Heart left ventricle (tissue), 16 donors: ENCODE results near the gene TXNDC8. TPM values are rescaled to one million over a fixed set of nuclear protein-coding genes. Genes with fewer than 3 reads are reported as not detected.
A peak's percentile ranks its signal among the peaks of the same experiment; 100 is the strongest.

Experiments
- ATAC-seq, 4 donors: fragments of 200-7000 bp; cut with Tn5 transposase; one replicate each; pipeline ENCODE4 v1.9.1; 2020 to 2022; ENCODE audit warnings: moderate library complexity in 4 of 4, mild to moderate bottlenecking in 3 of 4, moderate number of reproducible peaks in 1 of 4
- DNase-seq, 5 donors: peaks; one replicate each; pipeline ENCODE4 v3.0.0-alpha.2; 2020
- H3K27ac ChIP-seq, 12 donors: fragments of 200-600 bp; sonication (generic) in 4 of 12; one replicate each; pipeline versions ENCODE4 v1.5.0 to v1.8.0; 2016 to 2022; ENCODE audit warnings: mild to moderate bottlenecking in 2 of 12
- H3K27me3 ChIP-seq, 9 donors: fragments of 200-600 bp; sonication (generic) in 2 of 9; one replicate each; pipeline versions ENCODE4 v1.5.1 to v1.8.0; 2016 to 2022; ENCODE audit warnings: mild to moderate bottlenecking in 3 of 9
- H3K36me3 ChIP-seq, 9 donors: fragments of 200-600 bp; sonication (generic) in 2 of 9; one replicate each; pipeline versions ENCODE4 v1.5.0 to v1.8.0; 2018 to 2022; ENCODE audit warnings: mild to moderate bottlenecking in 2 of 9
- H3K4me1 ChIP-seq, 12 donors: fragments of 200-600 bp; sonication (generic) in 4 of 12; one replicate each; pipeline versions ENCODE4 v1.5.0 to v1.8.0; 2016 to 2022; ENCODE audit warnings: mild to moderate bottlenecking in 3 of 12
- H3K4me3 ChIP-seq, 12 donors: fragments of 200-600 bp; sonication (generic) in 4 of 12; one replicate each; pipeline versions ENCODE4 v1.5.0 to v1.8.0; 2017 to 2022; ENCODE audit warnings: mild to moderate bottlenecking in 9 of 12, moderate library complexity in 4 of 12
- H3K9me3 ChIP-seq, 12 donors: fragments of 200-600 bp; sonication (generic) in 4 of 12; one replicate each; pipeline versions ENCODE4 v1.5.0 to v1.8.0; 2016 to 2022; ENCODE audit warnings: mild to moderate bottlenecking in 1 of 12
- CTCF ChIP-seq, 12 donors: fragments of 200-600 bp; sonication (generic) in 4 of 12; IDR thresholded peaks; one replicate each; pipeline versions ENCODE4 v1.5.0 to v1.8.0; 2018 to 2022; ENCODE audit warnings: antibody characterized with exemption in 12 of 12, mild to moderate bottlenecking in 5 of 12
- POLR2A ChIP-seq, 2 donors: fragments of 450-650 bp; IDR thresholded peaks; one replicate each; pipeline ENCODE4 v1.6.1; 2017; ENCODE audit warnings: antibody characterized with exemption in 2 of 2, mild to moderate bottlenecking in 2 of 2, moderate library complexity in 2 of 2
- WGBS, 4 donors: extraction: QIAGEN DNeasy Blood & Tissue Kit in 2 of 4; methylation state at CpG; one replicate each; pipeline versions ENCODE4 v1.1.5 to v1.1.7; 2013 to 2018; 5-methylcytosine and 5-hydroxymethylcytosine counted together
- intact Hi-C, 10 donors: fragments of 100-400 bp; cut with DNase I; formaldehyde crosslinking; loops; one replicate each; pipeline versions ENCODE4 v1.11.1 to v1.14.2; 2022
- polyA plus RNA-seq, 2 donors: library from polyadenylated mRNA; stranded (reverse); fragments of 200-250 nt; gene quantifications; one replicate each; pipeline ENCODE4 v1.2.3, GENCODE V29; 2013
- total RNA-seq, 9 donors: library from RNA; depleted of rRNA in 2 of 9; stranded (reverse); fragments of >200 nt in 2 of 9; fragmentation: NEBNext Ultra II Directional in 3 of 9; extraction: Animal tissue kit (Norgen Biotek cat#: 25700) in 3 of 9; gene quantifications; one replicate each; pipeline versions ENCODE4 v1.1.0 to v1.2.4, GENCODE V29; 2016 to 2023
- donor health status: ischemic (EF 13 %, LVEDD 7.1; RV severe dilation, severe dysfunction).
- donor health status: healthy with polysubstance abuse.
- donor health status: DM: no; HTN: yes; CAD: no.
- donor health status: DM: no; HTN: no; CAD: no.
- donor health status: ischemic (EF 25% LVEDD 6.9; RV normal size, moderate dysfunction).
- donor health status: ischemic (EF 25% LVEDD 5.7; RV mildly dilated, moderate dysfunction).
- donor health status: healthy.
- donor health status: DM: yes; HTN: yes; CAD: no.
- donor health status: ischemic (EF 35%, LVEDD 5.7; RV mildly dilated, moderate dysfunction).
- donor health status: nonischemic (EF 11% LVEDD 7.7; RV severe dilation, severe dysfunction).
- donor health status: DM: yes; HTN: yes; CAD: no.
- donor health status: PGD.
- donor health status: ischemic (EF 29% LVEDD 5.4; RV normal size, mild dysfunction).
- donor health status: nonischemic (EF 23%, LVEDD 6.1; RV moderate dilation, normal function).

The TXNDC8 gene
- total and polyA plus RNA-seq, 11 donors = not detected

DNA sequence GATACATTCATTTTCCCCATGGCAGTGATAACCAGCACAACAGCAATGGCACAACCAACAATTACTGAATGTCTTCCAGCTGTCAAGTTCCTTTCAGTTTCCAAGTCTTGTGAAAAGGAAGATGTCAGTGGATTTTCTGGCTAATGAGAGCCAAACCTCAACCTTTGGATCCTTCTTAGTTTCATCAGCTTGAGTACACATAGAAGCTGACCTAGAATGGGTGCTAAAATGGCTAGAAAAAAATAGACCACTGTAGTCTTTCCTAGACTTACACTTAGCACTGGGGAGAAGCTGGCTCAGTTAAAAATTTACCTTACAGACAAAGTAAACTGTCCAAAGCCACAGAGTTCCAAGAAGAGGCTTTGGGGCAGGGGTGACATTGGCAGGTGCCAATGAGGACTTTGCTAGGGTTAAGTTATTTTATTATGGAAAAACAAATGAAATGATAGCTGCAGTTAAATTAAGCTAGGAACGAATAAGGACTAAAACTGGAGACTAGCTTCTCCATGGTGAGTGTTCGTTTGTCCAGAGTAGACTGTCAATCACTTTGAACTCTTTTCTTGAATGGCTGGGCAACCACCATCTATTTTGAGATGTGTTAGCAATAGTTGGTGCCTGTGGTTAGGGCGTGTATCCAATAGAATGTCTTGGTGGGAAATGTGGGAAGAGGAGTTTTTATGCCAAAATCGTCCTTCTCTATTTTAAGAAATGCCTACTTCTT is 55.5 kb downstream of the TXNDC8 start:
- TF ChIP-seq CTCF (IDR thresholded peaks at IDR 0.05) = no peak
- TF ChIP-seq POLR2A (IDR thresholded peaks at IDR 0.05) = no peak
- H3K36me3 ChIP-seq = no peaks in the 10 kb centered on the region
- H3K27me3 ChIP-seq = peaks cover 0 to 4% (median 0%) of the 10 kb centered on the region in 9 donors
- ATAC-seq = no peak
- H3K9me3 ChIP-seq = no peaks in the 10 kb centered on the region
- DNase-seq = no peak
- intact Hi-C loops = no loop called here
- peaks cover 0 to 5% (median 0%) of the 10 kb centered on the region in 12 donors for H3K4me1 ChIP-seq
- H3K4me3 ChIP-seq = no peak overlapping the region
- H3K27ac ChIP-seq = no peak overlapping the region
- WGBS, 4 donors = 63 to 73% (median 70%) methylated on average over 4 of the region's 4 CpGs

- H3K4me3 ChIP-seq = no peak overlapping the region
- no peaks in the 10 kb centered on the region for H3K36me3 ChIP-seq
- H3K4me1 ChIP-seq = peaks cover 0 to 5% (median 0%) of the 10 kb centered on the region in 12 donors
- DNase-seq (no peak), ATAC-seq (no peak)
- no peaks in the 10 kb centered on the region for H3K9me3 ChIP-seq
- no peak for TF ChIP-seq POLR2A (IDR thresholded peaks at IDR 0.05)
- no peak for TF ChIP-seq CTCF (IDR thresholded peaks at IDR 0.05)
- 82 to 88% (median 85%) methylated on average over 3 of the region's 3 CpGs for WGBS, 4 donors
- peaks cover 0 to under 1% (median 0%) of the 10 kb centered on the region in 9 donors for H3K27me3 ChIP-seq
- intact Hi-C loops = no loop called here
- H3K27ac ChIP-seq = no peak overlapping the region
Measured at GRCh38 chr9:110278080-110278707, 59.5 kb downstream of the TXNDC8 start.

- Histone ChIP-seq H3K27ac (no peak overlapping the region), H3K4me1 (no peaks in the 10 kb centered on the region), H3K9me3 (no peaks in the 10 kb centered on the region), H3K36me3 (no peaks in the 10 kb centered on the region), H3K4me3 (no peak overlapping the region), H3K27me3 (no peaks in the 10 kb centered on the region)
- peak in 1 of 4 donors; percentile 52 for ATAC-seq
- DNase-seq = no peak
- intact Hi-C loops = no loop called here
- WGBS, 4 donors = 53 to 65% (median 61%) methylated on average over 3 of the region's 3 CpGs
- no peak for TF ChIP-seq POLR2A (IDR thresholded peaks at IDR 0.05)
- no peak for TF ChIP-seq CTCF (IDR thresholded peaks at IDR 0.05)
Measured at GRCh38 chr9:110276781-110277180, 60.9 kb downstream of the TXNDC8 start.

- ATAC-seq = no peak
- Histone ChIP-seq H3K9me3 (no peaks in the 10 kb centered on the region), H3K4me3 (no peak overlapping the region), H3K4me1 (no peaks in the 10 kb centered on the region), H3K36me3 (no peaks in the 10 kb centered on the region), H3K27ac (no peak overlapping the region), H3K27me3 (no peaks in the 10 kb centered on the region)
- TF ChIP-seq POLR2A (IDR thresholded peaks at IDR 0.05) = no peak
- no peak for TF ChIP-seq CTCF (IDR thresholded peaks at IDR 0.05)
- 84 to 85% (median 85%) methylated on average over 3 of the region's 3 CpGs for WGBS, 4 donors
- DNase-seq = no peak
- intact Hi-C loops = no loop called here
Measured at GRCh38 chr9:110270211-110270995, 67.3 kb downstream of the TXNDC8 start.
